Liver (tissue), 9 donors: ENCODE data around the gene TNS3. TPM values are rescaled to one million over a fixed set of nuclear protein-coding genes. Genes with fewer than 3 reads are reported as not detected.

ENCODE experiments used
- DNase-seq: peaks from one replicate; pipeline ENCODE4 v3.0.0-alpha.2; 2017; ENCODE audit warnings: low spot score
- H3K27ac ChIP-seq, 2 donors: one replicate each; pipeline ENCODE4 v1.7.0; 2013; ENCODE audit warnings: inconsistent platforms in 2 of 2, low read length in 2 of 2, control low read depth in 1 of 2, low read depth in 1 of 2, mild to moderate bottlenecking in 1 of 2
- H3K27me3 ChIP-seq, 4 donors: one replicate each; pipeline versions ENCODE4 v1.6.1 to v1.7.0; 2013; ENCODE audit warnings: low read length in 3 of 4, inconsistent platforms in 1 of 4, mild to moderate bottlenecking in 1 of 4, moderate library complexity in 1 of 4; ENCODE audit not compliant: control insufficient read depth in 4 of 4, insufficient read depth in 4 of 4
- H3K36me3 ChIP-seq, 4 donors: one replicate each; pipeline versions ENCODE4 v1.6.1 to v1.7.0; 2013; ENCODE audit warnings: low read length in 3 of 4, mild to moderate bottlenecking in 3 of 4, low read depth in 1 of 4, moderate library complexity in 1 of 4; ENCODE audit not compliant: control insufficient read depth in 4 of 4, insufficient read depth in 3 of 4
- H3K4me1 ChIP-seq, 4 donors: one replicate each; pipeline versions ENCODE4 v1.6.1 to v1.7.0; 2013; ENCODE audit warnings: low read length in 3 of 4, mild to moderate bottlenecking in 3 of 4, moderate library complexity in 1 of 4; ENCODE audit not compliant: control insufficient read depth in 4 of 4, insufficient read depth in 4 of 4
- H3K4me3 ChIP-seq, 3 donors: one replicate each; pipeline versions ENCODE4 v1.6.1 to v1.7.0; 2013; ENCODE audit warnings: low read length in 3 of 3, control low read depth in 1 of 3, low read depth in 1 of 3, mild to moderate bottlenecking in 1 of 3
- H3K9ac ChIP-seq, 2 donors: one replicate each; pipeline ENCODE4 v1.7.0; 2013; ENCODE audit warnings: low read length in 2 of 2, mild to moderate bottlenecking in 2 of 2, moderate library complexity in 2 of 2, control low read depth in 1 of 2, low read depth in 1 of 2
- H3K9me3 ChIP-seq, 4 donors: one replicate each; pipeline versions ENCODE4 v1.6.1 to v1.7.0; 2013; ENCODE audit warnings: low read length in 3 of 4; ENCODE audit not compliant: control insufficient read depth in 4 of 4
- ATF3 ChIP-seq: IDR thresholded peaks from 2 replicates; pipeline ENCODE4 v1.6.1; 2016; ENCODE audit warnings: antibody characterized with exemption
- CTCF ChIP-seq: fragments of 150-350 bp; IDR thresholded peaks from 2 replicates; pipeline ENCODE4 v1.5.1; 2017; ENCODE audit warnings: improper control_type of control experiment, low read depth, low read length; ENCODE audit not compliant: missing input control
- EGR1 ChIP-seq, 2 donors: IDR thresholded peaks; 2 replicates each; pipeline ENCODE4 v1.6.1; 2016 to 2018; ENCODE audit warnings: antibody characterized with exemption in 2 of 2, low read depth in 2 of 2
- FOXA1 ChIP-seq: IDR thresholded peaks from 2 replicates; pipeline ENCODE4 v1.6.1; 2016; ENCODE audit warnings: antibody characterized with exemption
- FOXA2 ChIP-seq: IDR thresholded peaks from 2 replicates; pipeline ENCODE4 v1.6.1; 2016; ENCODE audit warnings: antibody characterized with exemption
- GABPA ChIP-seq, 2 donors: IDR thresholded peaks in 1 of 2; conservative IDR thresholded peaks in 1 of 2; 2 replicates each; pipeline ENCODE4 v1.6.1; 2016; ENCODE audit warnings: antibody characterized with exemption in 2 of 2, mild to moderate bottlenecking in 1 of 2, moderate library complexity in 1 of 2
- HNF4A ChIP-seq, 2 donors: conservative IDR thresholded peaks; 2 replicates each; pipeline ENCODE4 v1.6.1; 2016; ENCODE audit warnings: antibody characterized with exemption in 2 of 2, mild to moderate bottlenecking in 2 of 2
- HNF4G ChIP-seq: IDR thresholded peaks from 2 replicates; pipeline ENCODE4 v1.6.1; 2016; ENCODE audit warnings: antibody characterized with exemption
- JUND ChIP-seq, 2 donors: IDR thresholded peaks; 2 replicates each; pipeline ENCODE4 v1.6.1; 2016; ENCODE audit warnings: antibody characterized with exemption in 2 of 2
- NR2F2 ChIP-seq: IDR thresholded peaks from 2 replicates; pipeline ENCODE4 v1.6.1; 2016; ENCODE audit warnings: antibody characterized with exemption
- RAD21 ChIP-seq, 2 donors: IDR thresholded peaks; 2 replicates each; pipeline ENCODE4 v1.6.1; 2016; ENCODE audit warnings: antibody characterized with exemption in 2 of 2, mild to moderate bottlenecking in 2 of 2
- REST ChIP-seq: IDR thresholded peaks from 2 replicates; pipeline ENCODE4 v1.6.1; 2016; ENCODE audit warnings: antibody characterized with exemption, mild to moderate bottlenecking
- SP1 ChIP-seq: IDR thresholded peaks from 2 replicates; pipeline ENCODE4 v1.6.1; 2018; ENCODE audit warnings: antibody characterized with exemption, mild to moderate bottlenecking
- YY1 ChIP-seq: IDR thresholded peaks from 2 replicates; pipeline ENCODE4 v1.6.1; 2016; ENCODE audit warnings: antibody characterized with exemption, mild to moderate bottlenecking
- WGBS: extraction: QIAGEN DNeasy Blood & Tissue Kit; methylation state at CpG from one replicate; pipeline ENCODE4 v1.1.7; 2013; 5-methylcytosine and 5-hydroxymethylcytosine counted together
- polyA plus RNA-seq, 2 donors: library from polyadenylated mRNA; stranded (reverse) in 1 of 2; unstranded in 1 of 2; fragments of 200-250 nt in 1 of 2; fragments of >200 nt in 1 of 2; fragmentation: Nextera tagmentation in 1 of 2; extraction: Ambion mirVana in 1 of 2; gene quantifications; one replicate each; pipeline versions ENCODE4 v1.2.1 to v1.2.3, GENCODE V29; 2013 to 2015
- total RNA-seq, 2 donors: library from RNA; depleted of rRNA; stranded (reverse); fragments of >200 nt; gene quantifications; one replicate each; pipeline ENCODE4 v1.2.3, GENCODE V29; 2014
- TF ChIP-seq, protein P1 (sequence below): IDR thresholded peaks from 2 replicates; pipeline ENCODE4 v1.6.1; 2016; ENCODE audit warnings: antibody characterized with exemption
- donor health status: healthy.
- donor health status: healthy.
- donor health status: healthy.
- donor health status: healthy.
- donor health status: healthy.

The TNS3 gene
- total and polyA plus RNA-seq, 4 donors = 16.8 to 100 (median 29.5) TPM

GRCh38 chr7:47371733-47372368, 210.1 kb downstream of the TNS3 start:
- TF ChIP-seq EGR1 (IDR thresholded peaks at IDR 0.05; ENCODE audit: low read depth in 2 of 2) (peak; percentile 83 to 90), HNF4G (no peak), SP1 (peak; percentile 16), YY1 (no peak), GABPA (IDR thresholded peaks at IDR 0.05 in 1 of 2, conservative IDR thresholded peaks at IDR 0.05 in 1 of 2) (no peak), RAD21 (IDR thresholded peaks at IDR 0.05) (no peak), HNF4A (conservative IDR thresholded peaks at IDR 0.05) (peak in 1 of 2 donors; percentile 19), ATF3 (no peak), FOXA2 (no peak), NR2F2 (no peak), CTCF (no peak), REST (no peak), JUND (IDR thresholded peaks at IDR 0.05) (no peak), FOXA1 (no peak)
- TF ChIP-seq, protein P1, sequence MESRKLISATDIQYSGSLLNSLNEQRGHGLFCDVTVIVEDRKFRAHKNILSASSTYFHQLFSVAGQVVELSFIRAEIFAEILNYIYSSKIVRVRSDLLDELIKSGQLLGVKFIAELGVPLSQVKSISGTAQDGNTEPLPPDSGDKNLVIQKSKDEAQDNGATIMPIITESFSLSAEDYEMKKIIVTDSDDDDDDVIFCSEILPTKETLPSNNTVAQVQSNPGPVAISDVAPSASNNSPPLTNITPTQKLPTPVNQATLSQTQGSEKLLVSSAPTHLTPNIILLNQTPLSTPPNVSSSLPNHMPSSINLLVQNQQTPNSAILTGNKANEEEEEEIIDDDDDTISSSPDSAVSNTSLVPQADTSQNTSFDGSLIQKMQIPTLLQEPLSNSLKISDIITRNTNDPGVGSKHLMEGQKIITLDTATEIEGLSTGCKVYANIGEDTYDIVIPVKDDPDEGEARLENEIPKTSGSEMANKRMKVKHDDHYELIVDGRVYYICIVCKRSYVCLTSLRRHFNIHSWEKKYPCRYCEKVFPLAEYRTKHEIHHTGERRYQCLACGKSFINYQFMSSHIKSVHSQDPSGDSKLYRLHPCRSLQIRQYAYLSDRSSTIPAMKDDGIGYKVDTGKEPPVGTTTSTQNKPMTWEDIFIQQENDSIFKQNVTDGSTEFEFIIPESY = no peak
- WGBS = 18% methylated on average over 10 of the region's 10 CpGs
- H3K36me3 ChIP-seq = peaks cover 20 to 38% (median 22%) of the 10 kb centered on the region in 4 donors
- no peaks in the 10 kb centered on the region for H3K27me3 ChIP-seq
- no peak overlapping the region for H3K9ac ChIP-seq
- H3K9me3 ChIP-seq = no peaks in the 10 kb centered on the region
- peak overlapping the region; percentile 57 to 58 for H3K27ac ChIP-seq
- H3K4me1 ChIP-seq = peaks cover 3 to 45% (median 23%) of the 10 kb centered on the region in 4 donors
- DNase-seq = peak; percentile 88
- H3K4me3 ChIP-seq = no peak overlapping the region

DNA sequence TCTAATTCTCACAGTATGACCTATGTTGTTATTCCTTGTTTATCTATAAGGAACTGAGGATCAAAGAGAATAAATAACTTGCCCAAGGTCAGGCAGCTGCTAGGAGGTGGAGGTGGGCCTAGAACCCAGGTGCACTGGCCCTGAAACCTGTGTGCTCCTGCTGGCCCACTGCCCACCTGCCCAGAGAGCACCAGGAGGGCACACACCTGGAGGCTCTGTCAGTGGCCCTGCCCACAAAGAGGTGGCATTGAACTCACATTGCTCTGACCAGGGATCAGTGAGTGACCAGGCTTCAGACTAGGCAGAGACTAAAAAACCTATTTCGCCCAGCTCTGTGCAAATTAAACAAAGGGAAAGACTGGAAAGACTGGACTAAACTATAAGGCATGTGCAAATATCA, 210.6 kb downstream of the TNS3 start:
- no peaks in the 10 kb centered on the region for H3K9me3 ChIP-seq
- WGBS = 85% methylated on average over 1 of the region's 1 CpG
- H3K27me3 ChIP-seq = no peaks in the 10 kb centered on the region
- peak overlapping the region in 1 of 2 donors; percentile 58 for H3K27ac ChIP-seq
- peaks cover 3 to 45% (median 23%) of the 10 kb centered on the region in 4 donors for H3K4me1 ChIP-seq
- H3K36me3 ChIP-seq = peaks cover 22 to 43% (median 23%) of the 10 kb centered on the region in 4 donors
- no peak for DNase-seq
- TF ChIP-seq CTCF (no peak), GABPA (IDR thresholded peaks at IDR 0.05 in 1 of 2, conservative IDR thresholded peaks at IDR 0.05 in 1 of 2) (no peak), SP1 (no peak), YY1 (no peak), HNF4G (no peak)
- H3K9ac ChIP-seq = no peak overlapping the region
- no peak overlapping the region for H3K4me3 ChIP-seq
